NCI-H1694 treated with DMSO at 0.1 percent for 48 hours (cell line): Measurements from ENCODE around the gene KCTD5.

ENCODE experiments used
- DNase-seq: peaks from one replicate; lab custom pipeline; 2025; lab: John Stamatoyannopoulos, UW

KCTD5 gene

DNA sequence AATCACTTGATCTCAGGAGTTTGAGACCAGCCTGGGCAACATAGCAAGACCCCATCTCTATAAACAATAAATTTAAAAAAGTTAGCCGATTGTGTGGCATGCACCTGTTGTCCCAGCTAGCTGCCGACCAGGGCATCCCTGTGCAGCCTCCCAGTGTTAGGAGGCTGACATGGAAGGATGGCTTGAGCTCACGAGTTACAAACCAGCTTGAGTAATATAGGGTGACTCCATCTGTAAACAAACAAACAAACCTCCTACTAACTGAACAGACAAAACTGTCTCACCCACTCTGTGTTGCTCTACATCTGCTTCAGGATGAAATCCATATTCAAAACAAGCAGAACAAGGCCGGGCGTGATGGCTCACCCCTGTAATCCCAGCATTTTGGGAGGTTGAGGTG is 44.6 kb downstream of the KCTD5 start:
- no peak for DNase-seq

DNA sequence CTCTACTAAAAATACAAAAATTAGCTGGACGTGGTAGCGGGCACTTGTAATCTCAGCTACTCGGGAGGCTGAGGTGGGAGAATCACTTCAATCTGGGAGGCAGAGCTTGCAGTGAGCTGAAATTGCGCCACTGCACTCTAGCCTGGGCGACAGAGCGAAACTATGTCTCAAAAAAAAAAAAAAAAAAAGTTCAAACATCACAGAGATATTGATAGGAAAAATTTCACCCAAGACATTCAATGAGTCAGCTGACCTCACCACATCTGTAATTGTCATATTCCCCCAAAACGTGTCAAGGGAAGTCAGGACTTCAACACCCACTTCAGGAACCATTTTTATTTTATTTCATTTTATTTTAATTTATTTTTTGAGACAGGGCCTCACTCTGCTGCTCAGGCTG is 45.7 kb downstream of the KCTD5 start:
- no peak for DNase-seq

DNA sequence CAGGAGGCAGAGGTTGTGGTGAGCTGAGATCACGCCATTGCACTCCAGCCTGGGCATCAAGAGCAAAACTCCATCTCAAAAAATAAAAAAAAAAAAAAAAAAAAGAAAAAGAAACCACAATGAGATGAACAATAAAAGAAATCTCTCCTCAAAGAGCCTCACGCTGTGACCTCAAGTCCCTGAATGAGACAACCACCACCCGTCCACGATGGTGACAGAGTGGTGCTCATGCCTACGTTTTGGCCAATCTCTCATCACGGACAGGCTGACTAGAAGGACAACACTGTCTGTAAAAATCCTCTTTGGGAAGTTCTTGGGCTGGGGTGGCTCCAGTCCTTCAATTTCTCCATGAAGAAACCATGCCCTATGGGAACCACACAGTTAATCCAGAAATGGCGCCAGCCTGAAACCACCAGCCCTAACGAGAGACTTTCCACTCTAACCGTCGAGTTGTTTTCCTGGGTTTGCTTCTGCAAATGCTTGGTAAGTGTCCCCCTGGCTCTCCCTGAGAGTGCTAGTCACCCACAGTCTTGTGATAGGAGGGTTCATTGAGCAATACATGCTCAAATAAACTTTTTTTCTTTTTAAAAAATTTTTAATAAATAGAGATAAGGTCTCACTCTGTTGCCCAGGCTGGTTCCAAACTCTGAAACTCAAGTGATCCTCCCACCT is 52.7 kb downstream of the KCTD5 start:
- no peak for DNase-seq

DNA sequence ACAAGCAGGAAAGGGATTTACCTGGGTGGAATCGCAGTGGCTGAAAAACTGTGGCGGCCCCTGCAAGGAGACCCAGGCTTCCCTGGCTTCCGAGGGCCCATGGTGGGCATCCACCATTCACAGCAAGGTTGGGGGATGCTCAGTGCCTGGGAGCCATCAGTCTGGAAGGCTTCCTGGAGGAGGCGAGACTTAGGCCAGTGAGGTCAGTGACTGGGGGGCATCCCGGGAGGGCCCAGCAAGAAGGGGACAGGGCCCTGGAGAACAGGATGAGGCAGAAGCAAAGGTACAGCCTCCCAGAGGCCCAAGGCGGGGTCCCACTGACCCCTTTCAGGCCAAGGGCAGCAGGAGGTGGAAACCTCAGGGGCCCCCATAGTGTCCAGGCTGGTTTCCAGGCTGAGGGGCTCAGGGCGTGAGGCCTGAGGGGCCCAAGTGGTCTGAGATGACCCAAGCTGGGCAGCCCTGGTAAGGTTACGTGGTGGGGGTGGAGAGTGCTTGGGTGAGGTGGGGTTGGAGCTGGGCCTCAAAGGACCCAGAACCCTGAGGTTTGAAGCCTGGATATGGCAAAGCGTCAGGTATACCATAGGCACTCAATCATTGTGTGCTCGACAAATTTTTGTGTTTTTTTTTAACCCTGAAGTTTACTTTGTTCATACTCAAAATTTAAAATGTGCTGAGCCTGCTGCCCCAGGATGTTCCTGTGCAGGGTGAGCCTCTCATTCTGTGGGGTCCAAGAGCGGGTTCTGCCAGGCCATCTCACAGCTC is 54.3 kb downstream of the KCTD5 start:
- no peak for DNase-seq

DNA sequence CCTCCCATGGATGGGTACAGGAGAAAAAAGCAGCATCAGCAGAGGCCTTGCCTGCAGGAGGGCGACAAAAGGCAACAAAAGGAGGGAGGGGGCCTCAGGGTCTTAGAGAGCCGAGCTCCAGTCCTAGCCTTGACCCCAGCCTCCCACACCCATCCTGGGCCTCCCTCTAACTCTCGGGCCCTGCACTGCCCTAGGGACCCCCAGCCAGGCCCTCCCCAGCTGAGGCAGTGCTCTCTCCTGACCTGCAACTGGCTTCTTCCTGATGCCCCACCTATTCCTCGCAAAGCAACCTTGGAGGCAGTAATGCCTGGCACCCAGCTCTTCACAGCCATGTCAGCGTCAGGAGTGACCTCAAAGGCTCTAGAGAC is 54.9 kb downstream of the KCTD5 start:
- no peak for DNase-seq

DNA sequence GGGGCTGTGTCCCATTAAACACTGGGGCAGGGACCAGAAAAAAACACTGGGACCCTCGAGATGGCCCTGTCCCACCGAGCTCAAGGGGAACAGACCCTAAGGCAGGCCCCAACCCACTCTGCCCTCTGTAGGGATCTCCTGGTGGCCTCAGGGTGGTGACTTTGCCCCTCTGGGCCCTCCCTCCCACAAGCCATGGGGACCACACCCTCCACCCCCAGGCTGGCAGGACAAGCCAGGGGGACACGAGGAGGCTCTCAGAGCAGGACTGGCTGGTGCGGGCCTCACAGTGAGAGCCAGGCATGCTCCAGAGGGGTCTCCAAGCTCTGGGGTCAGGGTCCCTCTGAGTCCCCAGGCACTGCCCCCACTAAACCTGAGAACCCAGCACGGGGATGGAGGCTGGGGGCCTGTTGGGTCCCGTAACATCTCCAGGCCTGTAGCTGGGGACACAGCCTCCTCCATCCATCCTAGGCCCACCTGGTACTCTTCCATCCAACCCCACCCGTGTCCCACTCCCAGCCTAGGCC is 55.6 kb downstream of the KCTD5 start:
- DNase-seq = no peak

DNA sequence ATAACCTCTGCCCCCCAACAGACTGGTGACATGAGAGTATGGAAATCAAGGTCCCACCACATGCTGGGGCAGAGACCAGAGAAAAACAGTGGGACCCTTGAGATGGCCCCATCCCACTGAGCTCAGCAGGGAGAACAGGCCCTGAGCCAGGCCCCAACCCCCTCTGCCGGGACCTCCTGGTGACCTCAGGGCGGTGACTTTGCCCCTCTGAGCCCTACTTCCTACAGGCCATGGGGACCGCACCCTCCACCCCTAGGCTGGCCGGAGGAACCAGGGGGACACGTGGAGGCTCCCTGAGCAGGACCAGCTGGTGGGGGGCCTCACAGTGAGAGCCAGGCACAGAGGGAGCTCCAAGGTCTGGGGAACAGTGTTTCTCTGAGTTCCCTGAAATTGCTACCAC is 56.3 kb downstream of the KCTD5 start:
- no peak for DNase-seq

DNA sequence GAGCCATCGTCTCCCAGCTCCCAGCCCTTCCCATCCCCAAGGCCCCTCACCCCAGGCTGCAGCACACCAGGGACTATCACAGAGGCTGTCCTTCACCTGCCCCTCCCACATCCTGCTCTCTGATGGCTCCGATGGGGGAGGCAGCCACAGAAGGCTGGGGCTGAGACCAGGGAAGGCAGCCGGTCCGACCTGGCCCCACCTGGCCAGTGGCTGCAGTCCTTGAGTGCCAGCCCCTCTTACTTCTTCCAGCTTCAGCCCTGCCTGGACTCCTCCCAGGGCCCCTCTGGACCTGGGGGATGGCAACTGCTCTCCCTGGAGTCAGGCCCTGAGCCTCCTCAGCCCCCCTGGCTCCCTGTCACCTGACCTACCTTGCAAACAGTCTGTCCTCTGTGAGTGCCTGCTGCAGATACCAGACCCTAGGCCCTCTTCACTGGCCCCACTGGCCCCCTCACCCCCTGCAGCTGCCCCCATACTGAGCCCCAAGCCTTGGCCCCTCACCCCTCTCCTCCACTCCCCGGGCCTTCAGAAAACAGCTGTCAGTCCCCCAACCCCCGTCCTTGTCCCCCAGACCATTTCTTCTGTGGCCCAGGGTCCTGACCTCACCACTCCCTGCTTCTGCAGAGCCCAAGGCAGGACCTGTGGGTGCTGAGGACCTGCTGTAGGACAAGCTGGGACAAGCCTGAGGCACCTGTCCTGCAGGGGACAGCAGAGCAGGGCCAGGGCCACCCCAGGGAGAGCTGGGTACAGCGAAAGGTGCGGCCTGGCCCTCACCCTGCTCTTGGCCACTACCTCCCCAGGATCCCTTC is 57.5 kb downstream of the KCTD5 start:
- no peak for DNase-seq

DNA sequence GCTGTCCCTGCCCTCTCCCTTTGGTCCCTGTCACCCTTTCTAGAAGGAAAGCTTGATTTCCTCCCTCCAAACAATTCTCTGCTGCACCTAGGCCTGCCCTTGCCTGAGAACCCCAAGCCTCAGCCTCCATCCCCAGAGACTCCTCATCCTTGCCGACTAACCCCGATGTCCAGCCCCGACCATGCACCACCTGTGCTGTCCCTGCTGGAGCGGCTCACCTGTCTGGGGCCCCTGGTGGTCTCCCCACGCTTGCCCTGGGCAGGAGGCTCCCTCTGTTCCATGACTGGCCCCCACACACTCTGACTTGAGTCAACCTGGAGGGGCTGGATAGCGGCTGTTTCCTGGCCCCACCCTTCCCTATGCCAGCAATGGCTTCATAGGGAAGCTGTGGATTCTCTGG is 58.2 kb downstream of the KCTD5 start:
- DNase-seq = no peak

DNA sequence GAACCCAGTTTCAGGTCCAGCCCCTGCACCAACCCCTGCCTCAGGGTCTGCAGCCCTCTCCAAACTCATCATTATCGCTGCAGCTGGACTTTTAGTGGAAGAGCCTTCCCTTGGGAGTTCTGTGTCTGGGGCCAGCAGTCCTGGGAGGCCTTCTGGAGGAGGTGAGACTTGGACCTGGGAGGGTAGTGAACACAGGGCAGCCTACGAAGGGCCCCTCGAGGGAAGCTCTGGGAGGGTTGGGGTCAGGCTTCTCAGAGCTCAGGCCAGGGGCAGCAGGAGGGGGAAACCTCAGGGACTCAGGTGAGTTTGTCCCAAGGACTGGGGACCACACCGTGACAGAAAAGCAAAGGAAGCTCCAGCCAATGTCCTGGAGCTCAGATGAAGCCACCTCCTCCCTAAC is 58.8 kb downstream of the KCTD5 start:
- no peak for DNase-seq

DNA sequence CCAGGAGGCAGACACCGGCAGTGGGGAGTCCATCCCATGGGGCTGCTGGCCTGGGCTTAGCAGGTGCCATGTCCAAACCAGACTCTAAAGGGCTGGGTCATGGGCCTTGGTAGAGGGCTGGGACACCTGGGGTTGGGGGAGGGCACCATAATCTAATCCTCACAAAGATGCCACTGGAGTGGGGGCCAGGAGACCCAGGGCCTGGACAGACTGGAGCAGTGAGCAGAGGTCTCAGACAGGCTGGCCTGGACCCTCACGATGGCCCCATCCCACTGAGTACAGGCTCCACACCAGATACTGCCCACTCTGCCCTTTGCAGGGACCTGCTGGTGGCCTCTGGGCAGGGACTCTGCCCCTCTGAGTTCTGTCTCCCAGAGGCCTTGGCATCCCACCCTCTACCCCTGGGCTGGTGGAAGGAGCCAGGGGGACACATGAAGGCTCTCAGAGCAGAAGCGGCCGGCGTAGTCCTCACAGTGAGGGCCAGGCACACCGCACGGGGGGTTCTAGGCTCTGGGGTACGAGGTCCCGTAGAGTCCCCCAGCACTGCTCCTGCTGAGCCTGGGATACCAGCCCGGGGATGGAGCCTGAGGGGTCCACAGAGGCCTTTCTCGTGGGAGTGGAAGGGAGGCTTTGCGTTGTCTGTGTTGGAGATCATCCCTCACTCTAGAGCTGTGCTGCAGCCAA is 60.1 kb downstream of the KCTD5 start:
- no peak for DNase-seq

DNA sequence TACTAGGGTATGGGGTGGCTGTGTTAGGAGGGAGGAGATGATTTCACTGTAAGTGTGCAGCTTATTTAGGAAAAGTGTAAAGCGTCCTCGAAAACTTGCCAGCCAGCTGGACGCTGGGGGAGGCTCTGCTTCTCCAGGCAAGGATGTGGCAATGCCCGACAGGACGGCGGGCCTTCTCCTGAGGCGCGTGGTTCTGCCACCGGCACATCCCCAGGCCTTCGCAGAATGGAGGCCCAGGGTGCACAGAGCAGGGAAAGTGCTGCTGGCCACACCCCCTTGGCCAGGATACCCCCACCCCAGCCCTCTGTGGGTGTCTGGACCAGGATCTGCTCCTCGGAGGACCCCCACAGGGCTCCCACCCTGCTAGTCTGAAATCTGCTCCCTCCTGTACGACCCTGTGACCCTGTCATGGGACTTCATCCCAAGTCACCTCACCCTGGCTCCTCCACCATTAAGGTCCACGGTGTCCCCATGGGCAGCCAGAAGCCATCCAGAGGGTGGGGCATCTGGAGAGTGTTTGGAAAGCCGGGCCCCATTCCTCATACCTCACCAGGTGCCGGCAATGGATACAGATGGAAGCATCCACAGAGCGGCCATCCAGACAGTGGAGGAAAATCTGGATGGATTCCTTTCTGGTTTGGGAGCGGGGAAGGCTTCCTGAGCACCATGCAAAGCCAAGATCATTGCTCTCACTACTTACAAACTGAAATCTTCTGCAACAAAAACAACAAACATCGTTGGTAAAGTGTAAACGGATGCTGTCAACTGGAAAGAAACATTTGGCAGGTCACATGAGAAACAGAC is 60.9 kb downstream of the KCTD5 start:
- DNase-seq = no peak

DNA sequence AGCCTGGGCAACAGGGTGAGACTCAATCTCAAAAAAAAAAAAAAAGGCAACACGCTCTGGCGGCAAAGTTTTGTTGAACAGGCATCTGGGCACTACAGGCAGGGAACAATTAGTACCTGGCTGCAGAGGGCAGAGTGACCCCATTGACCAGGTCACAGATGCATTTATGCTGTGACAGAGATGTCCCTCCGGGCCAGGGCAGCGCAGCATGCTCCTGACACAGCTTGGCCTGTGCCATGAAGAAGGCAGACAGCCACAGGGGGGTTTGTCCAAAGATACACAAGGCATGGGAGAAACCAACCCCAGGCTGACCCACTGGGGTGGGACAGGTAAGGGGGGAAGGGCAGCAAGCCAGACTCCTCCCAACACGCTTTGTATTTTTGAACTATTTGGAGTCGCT is 62.4 kb downstream of the KCTD5 start:
- DNase-seq = no peak

DNA sequence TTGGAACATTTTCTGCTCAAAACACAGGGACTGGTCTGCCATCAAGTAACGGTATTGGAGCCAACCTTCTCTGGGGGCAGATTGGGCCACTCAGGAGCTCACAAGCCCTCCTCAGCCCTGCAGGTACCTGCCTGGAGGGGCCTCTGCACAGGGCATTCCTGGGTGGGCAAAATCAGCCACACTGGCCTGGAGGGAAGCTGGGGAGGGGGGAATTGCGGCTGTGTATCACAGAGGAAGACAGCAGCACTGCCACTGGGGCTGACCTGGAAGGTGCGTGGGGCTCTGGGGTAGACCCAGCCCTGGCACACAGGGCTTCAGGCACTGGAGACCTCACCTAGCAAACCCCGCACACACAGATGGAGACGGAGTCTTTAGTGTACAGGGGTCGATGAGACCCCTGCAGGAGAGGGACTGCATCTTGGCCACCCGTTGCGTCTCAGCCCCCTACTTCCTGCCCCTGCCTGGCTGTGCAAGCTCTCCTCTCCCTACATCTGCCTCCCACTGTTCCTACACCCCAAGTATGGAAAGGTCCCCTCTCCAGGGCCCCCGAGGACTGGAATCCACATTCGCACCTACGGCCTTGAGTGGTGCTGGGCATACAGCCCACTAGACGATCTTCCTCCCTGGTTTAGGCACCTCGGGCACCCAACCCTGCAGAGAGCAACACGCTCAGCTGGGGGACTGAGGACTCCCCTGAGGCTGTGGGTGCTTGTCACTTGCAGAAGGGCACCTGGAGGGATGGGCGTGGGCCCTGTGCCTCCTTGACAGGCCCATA is 63.0 kb downstream of the KCTD5 start:
- DNase-seq = no peak

DNA sequence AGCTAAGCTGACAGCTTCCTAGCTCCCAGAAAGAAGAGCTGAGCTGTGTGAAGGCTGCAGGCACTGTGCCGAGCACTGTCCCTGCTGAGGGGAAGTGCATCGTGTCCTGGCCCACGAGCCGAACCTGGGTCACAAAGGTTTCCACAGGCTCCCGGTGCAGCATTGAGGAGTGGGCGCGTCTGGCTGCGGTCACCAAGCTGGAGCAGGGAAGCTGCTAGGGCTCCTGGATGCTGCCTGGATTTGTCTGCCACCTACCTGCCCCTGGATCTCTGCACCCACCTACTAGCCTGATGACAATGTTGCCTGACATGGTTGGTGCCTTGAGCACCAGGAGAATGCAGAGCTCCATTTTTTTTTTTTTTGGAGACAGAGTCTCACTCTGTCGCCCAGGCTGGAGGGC is 63.6 kb downstream of the KCTD5 start:
- DNase-seq = no peak

DNA sequence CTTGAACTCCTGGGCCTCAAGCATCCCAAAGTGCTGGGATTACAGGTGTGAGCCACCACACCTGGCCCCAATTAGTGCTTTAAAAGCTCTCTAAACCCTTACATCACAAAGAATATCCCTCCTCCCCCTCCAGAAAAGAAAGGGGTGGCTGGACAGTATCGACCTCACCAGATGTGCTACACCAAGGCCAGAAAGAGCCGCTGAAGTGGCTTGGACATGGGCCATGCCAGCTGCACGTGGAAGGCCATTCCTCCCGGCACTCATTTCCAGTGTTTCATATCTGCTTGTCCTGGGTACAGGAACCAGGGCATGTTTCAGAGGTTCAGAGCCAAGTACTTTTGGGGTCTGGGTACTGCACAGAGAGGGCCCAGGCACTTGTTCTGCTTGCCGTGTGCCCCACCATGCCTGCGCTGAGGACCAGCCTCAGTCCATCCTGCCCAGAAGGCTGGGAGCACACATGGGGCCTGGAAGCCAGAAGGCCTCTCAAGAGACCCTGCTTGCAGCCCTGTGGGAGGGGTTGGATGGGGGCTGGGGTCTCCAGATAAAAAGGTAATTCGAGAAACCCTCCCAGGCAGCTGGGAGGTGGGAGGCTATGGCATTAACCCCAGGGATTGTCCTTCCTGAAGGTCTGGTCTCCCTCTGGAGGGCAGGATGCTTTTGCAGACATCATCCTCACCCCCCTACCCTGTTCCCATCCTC is 66.6 kb downstream of the KCTD5 start:
- DNase-seq = no peak

DNA sequence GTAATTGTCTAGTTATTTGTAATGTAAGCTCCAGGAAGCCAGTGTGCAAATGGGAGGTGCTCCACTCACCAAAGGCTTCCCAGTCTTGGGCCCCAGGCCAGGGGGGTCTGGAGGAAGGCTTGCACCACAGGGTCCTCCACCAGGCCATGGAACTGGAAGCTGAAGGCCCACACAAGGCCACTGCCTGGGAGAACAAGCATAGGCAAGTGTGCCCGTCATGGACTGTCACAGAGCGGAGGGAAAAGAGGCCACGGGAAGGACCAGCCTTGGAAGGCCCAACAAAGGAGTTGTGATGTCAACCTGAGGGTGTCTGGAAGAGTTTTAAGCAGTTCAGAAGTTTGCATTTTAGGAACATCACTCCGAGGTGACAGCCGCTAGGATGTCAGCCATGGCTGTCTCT is 67.2 kb downstream of the KCTD5 start:
- no peak for DNase-seq

DNA sequence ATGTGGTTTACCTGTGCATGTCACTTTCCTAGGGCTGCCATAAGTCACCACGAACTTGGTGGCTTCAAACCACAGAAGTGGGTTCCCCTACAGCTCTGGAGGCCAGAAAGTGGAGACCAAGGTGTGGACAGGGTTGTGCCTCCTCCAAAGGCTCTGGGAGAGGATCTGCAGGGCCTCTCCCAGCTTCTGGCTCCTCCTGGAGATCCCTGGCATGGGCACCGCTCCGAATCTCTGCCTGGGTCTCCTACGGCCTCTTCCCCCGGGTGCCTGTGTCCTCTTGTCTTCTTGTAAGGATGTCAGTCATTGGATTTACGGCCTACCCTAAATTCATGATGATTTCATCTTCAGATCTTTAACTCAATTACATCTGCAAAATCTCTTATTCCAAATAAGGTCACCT is 67.6 kb downstream of the KCTD5 start:
- no peak for DNase-seq

DNA sequence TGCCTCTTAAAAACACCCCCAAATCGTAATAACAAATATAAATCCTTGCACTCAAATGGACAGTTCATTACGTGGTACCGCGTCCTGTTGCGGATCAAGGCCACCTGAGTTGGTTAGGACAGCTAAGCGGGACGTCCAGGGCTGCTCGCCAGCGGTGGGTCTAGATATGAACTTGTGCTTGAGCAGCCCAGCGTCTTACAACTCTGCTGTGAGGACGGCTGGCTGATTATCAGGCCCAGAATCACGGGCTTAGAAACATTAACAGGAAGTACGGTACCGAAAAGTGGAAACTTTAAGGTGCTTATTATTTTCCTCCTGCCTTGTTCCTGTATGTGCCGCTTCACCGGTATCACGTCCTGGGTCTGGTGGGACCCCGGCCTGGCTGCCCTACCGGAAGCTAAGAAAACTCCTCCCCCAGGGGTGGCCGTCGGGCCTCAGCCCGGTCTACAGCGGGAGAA is 69.3 kb downstream of the KCTD5 start:
- DNase-seq = peak; percentile 73
